ENCODE data around the gene TUBA8. TPM values are rescaled to one million over a fixed set of nuclear protein-coding genes. Genes with fewer than 3 reads are reported as not detected.

TUBA8 gene
- total RNA-seq, 1 donor from 2014 or later, result not detected

Other genes starting within 250 kb of the TUBA8 start
- gene MICAL3, start 86.2 kb upstream of the TUBA8 start, total RNA-seq, result 43.0 and 47.5 TPM in 2 replicates
- 23.9 and 30.6 TPM in 2 replicates for gene PEX26, start 32.8 kb upstream of the TUBA8 start, total RNA-seq
- 5.5 and 7.6 TPM in 2 replicates for gene USP18, start 39.4 kb downstream of the TUBA8 start, total RNA-seq

Data from epithelial cell of proximal tubule (primary cell).